CD14-positive monocyte (primary cell): ENCODE data around the gene HOXC13. TPM values are rescaled to one million over a fixed set of nuclear protein-coding genes. Genes with fewer than 3 reads are reported as not detected.

ENCODE experiments used
- DNase-seq, 3 donors: peaks; one replicate each; pipeline ENCODE4 v3.0.0-alpha.2; 2011 to 2022
- H2AFZ ChIP-seq: 2 replicates; pipeline ENCODE4 v1.6.0; 2012; ENCODE audit warnings: mild to moderate bottlenecking, low read depth, low read length, inconsistent platforms; ENCODE audit not compliant: insufficient read depth, poor library complexity, severe bottlenecking
- H3K27ac ChIP-seq, 2 donors: 1 replicate in 1 of 2; 2 replicates in 1 of 2; pipeline ENCODE4 v1.5.1; 2012 to 2013; ENCODE audit warnings: low read length in 2 of 2, control low read depth in 1 of 2, inconsistent platforms in 1 of 2, low read depth in 1 of 2, mild to moderate bottlenecking in 1 of 2
- H3K27me3 ChIP-seq, 2 donors: one replicate each; pipeline versions ENCODE4 v1.6.0 to v1.6.1; 2011 to 2013; ENCODE audit warnings: low read length in 2 of 2; ENCODE audit not compliant: control insufficient read depth in 2 of 2, insufficient read depth in 2 of 2
- H3K36me3 ChIP-seq, 2 donors: replicated peaks in 1 of 2; 1 replicate in 1 of 2; 2 replicates in 1 of 2; pipeline versions ENCODE4 v1.5.1 to v1.6.1; 2012 to 2013; ENCODE audit warnings: low read length in 2 of 2, control low read depth in 1 of 2, inconsistent platforms in 1 of 2, mild to moderate bottlenecking in 1 of 2; ENCODE audit not compliant: insufficient read depth in 2 of 2, control insufficient read depth in 1 of 2
- H3K4me1 ChIP-seq, 2 donors: 1 replicate in 1 of 2; 2 replicates in 1 of 2; pipeline versions ENCODE4 v1.5.1 to v1.6.1; 2012 to 2013; ENCODE audit warnings: low read length in 2 of 2, control low read depth in 1 of 2, inconsistent platforms in 1 of 2, mild to moderate bottlenecking in 1 of 2, moderate library complexity in 1 of 2; ENCODE audit not compliant: insufficient read depth in 2 of 2, control insufficient read depth in 1 of 2
- H3K4me2 ChIP-seq: replicated peaks from 2 replicates; pipeline ENCODE3; 2012; ENCODE audit warnings: low read length, moderate library complexity, mild to moderate bottlenecking; ENCODE audit not compliant: poor library complexity, severe bottlenecking; ENCODE audit errors: extremely low read depth
- H3K4me3 ChIP-seq, 3 experiments: fragments of 200-600 bp in 1 of 3; sonication (generic) in 1 of 3; replicated peaks in 1 of 3; 1 replicate in 2 of 3; 2 replicates in 1 of 3; pipeline ENCODE4 v1.5.1; 2011 to 2013; ENCODE audit warnings: low read length in 3 of 3, mild to moderate bottlenecking in 3 of 3, control low read depth in 2 of 3, low read depth in 2 of 3, inconsistent platforms in 1 of 3, moderate library complexity in 1 of 3
- H3K79me2 ChIP-seq: 2 replicates; pipeline ENCODE4 v1.6.0; 2012; ENCODE audit warnings: mild to moderate bottlenecking, control low read depth, inconsistent platforms, low read length, moderate library complexity; ENCODE audit not compliant: insufficient read depth
- H3K9ac ChIP-seq: 2 replicates; pipeline ENCODE4 v1.6.0; 2017; ENCODE audit warnings: low read length, mild to moderate bottlenecking; ENCODE audit not compliant: insufficient read depth, poor library complexity, severe bottlenecking
- H3K9me3 ChIP-seq, 2 donors: replicated peaks in 1 of 2; 1 replicate in 1 of 2; 2 replicates in 1 of 2; pipeline versions ENCODE4 v1.5.1 to v1.6.1; 2012 to 2013; ENCODE audit warnings: low read length in 2 of 2, control low read depth in 1 of 2; ENCODE audit not compliant: control insufficient read depth in 1 of 2, insufficient read depth in 1 of 2
- H4K20me1 ChIP-seq: 2 replicates; pipeline ENCODE4 v1.6.0; 2012; ENCODE audit warnings: mild to moderate bottlenecking, low read length, control low read depth, moderate library complexity; ENCODE audit not compliant: insufficient read depth
- H3K27ac Mint-ChIP-seq, 7 donors: one replicate each; pipeline ENCODE4 v1.8.0; 2020; ENCODE audit warnings: mild to moderate bottlenecking in 7 of 7, mixed read lengths in 7 of 7, moderate library complexity in 6 of 7, inconsistent platforms in 2 of 7
- H3K27me3 Mint-ChIP-seq, 3 donors: one replicate each; pipeline ENCODE4 v1.8.0; 2021 to 2022; ENCODE audit warnings: low read depth in 3 of 3, mild to moderate bottlenecking in 3 of 3, mixed read lengths in 3 of 3, moderate library complexity in 3 of 3, inconsistent platforms in 1 of 3
- H3K36me3 Mint-ChIP-seq, 2 donors: one replicate each; pipeline ENCODE4 v1.8.0; 2020; ENCODE audit warnings: mixed read lengths in 2 of 2, inconsistent platforms in 1 of 2, mild to moderate bottlenecking in 1 of 2
- H3K4me1 Mint-ChIP-seq: one replicate; pipeline ENCODE4 v1.8.0; 2020; ENCODE audit warnings: mild to moderate bottlenecking, mixed read lengths
- H3K4me3 Mint-ChIP-seq, 2 donors: one replicate each; pipeline ENCODE4 v1.8.0; 2020; ENCODE audit warnings: mild to moderate bottlenecking in 2 of 2, mixed read lengths in 2 of 2, moderate library complexity in 1 of 2
- H3K9me3 Mint-ChIP-seq, 7 donors: one replicate each; pipeline ENCODE4 v1.8.0; 2020 to 2022; ENCODE audit warnings: mixed read lengths in 7 of 7, mild to moderate bottlenecking in 6 of 7, moderate library complexity in 6 of 7, inconsistent platforms in 2 of 7
- CTCF ChIP-seq: fragments of 200-600 bp; IDR thresholded peaks from one replicate; pipeline ENCODE4 v1.8.0; 2022; ENCODE audit warnings: antibody characterized with exemption, mild to moderate bottlenecking
- WGBS: methylation state at CpG from one replicate; pipeline ENCODE4 v1.1.5; 2013; ENCODE audit warnings: missing lambda C conversion rate; ENCODE audit not compliant: insufficient coverage; 5-methylcytosine and 5-hydroxymethylcytosine counted together
- intact Hi-C, 2 donors: fragments of 100-400 bp; cut with micrococcal nuclease; formaldehyde crosslinking; loops; one replicate each; pipeline versions ENCODE4 v1.15.0 to v1.15.1; 2023
- polyA plus RNA-seq, 3 donors: library from polyadenylated mRNA; depleted of rRNA in 1 of 3; unstranded in 2 of 3; stranded (reverse) in 1 of 3; fragments of 300-500 nt in 2 of 3; fragments of >200 nt in 1 of 3; fragmentation: Illumina TruSeq in 2 of 3; gene quantifications; 1 replicate in 2 of 3; 2 replicates in 1 of 3; pipeline ENCODE4 v1.2.3, GENCODE V29; 2012 to 2021

The HOXC13 gene
- polyA plus RNA-seq, 3 donors, result not detected

DNA sequence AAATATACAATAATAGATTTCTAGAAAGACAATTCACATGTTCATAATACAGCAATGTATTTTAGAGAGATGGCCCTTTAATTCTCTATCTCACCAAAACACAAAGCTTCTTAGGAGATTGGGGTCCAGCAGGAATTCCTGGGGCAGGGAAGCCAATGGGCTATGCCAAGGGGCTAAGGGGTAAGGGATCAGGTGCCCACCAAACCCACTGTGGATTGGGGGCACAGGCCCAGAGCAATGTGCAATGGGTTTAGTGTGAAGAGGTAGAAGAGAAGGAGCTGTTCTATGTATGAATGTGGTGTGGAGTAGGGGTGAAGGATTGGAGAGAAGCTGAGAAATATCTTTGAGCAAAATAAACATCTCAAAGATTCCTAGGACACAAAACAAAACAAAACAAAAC is 2.6 kb downstream of the HOXC13 start:
- H3K27me3 ChIP-seq, result peaks cover 90 to 97% of the 10 kb centered on the region in 2 donors
- H3K36me3 ChIP-seq, result no peaks in the 10 kb centered on the region
- no peak overlapping the region for H3K9ac ChIP-seq
- peaks cover 2 to 7% of the 10 kb centered on the region in 2 donors for H3K36me3 Mint-ChIP-seq
- H4K20me1 ChIP-seq, result no peaks in the 10 kb centered on the region
- TF ChIP-seq CTCF, result no peak
- H3K4me2 ChIP-seq, result no peak overlapping the region
- peak overlapping the region in 1 of 2 donors; percentile 59 for H3K4me3 Mint-ChIP-seq
- H3K27ac ChIP-seq, result no peak overlapping the region
- intact Hi-C loops, result no loop called here
- H3K9me3 ChIP-seq, result peaks cover 8 to 77% of the 10 kb centered on the region in 2 donors
- peaks cover 6 to 44% (median 30%) of the 10 kb centered on the region in 7 donors for H3K9me3 Mint-ChIP-seq
- no peaks in the 10 kb centered on the region for H3K79me2 ChIP-seq
- H2AFZ ChIP-seq, result no peak overlapping the region
- no peak overlapping the region for H3K27ac Mint-ChIP-seq
- H3K4me1 ChIP-seq, result no peaks in the 10 kb centered on the region
- peaks cover 94 to 97% (median 95%) of the 10 kb centered on the region in 3 donors for H3K27me3 Mint-ChIP-seq
- H3K4me3 ChIP-seq, result no peak overlapping the region
- DNase-seq, result no peak
- H3K4me1 Mint-ChIP-seq, result peaks cover 4% of the 10 kb centered on the region

- WGBS, result no CpG with 5 or more reads among the region's 5 CpGs
- Histone ChIP-seq H3K36me3 (no peaks in the 10 kb centered on the region), H3K4me3 (no peak overlapping the region), H3K4me2 (no peak overlapping the region), H4K20me1 (no peaks in the 10 kb centered on the region), H3K27me3 (peaks cover 89 to 97% of the 10 kb centered on the region in 2 donors), H3K9me3 (peaks cover 8 to 76% of the 10 kb centered on the region in 2 donors), H3K79me2 (no peaks in the 10 kb centered on the region), H3K27ac (no peak overlapping the region), H3K9ac (no peak overlapping the region), H3K4me1 (no peaks in the 10 kb centered on the region), H2AFZ (no peak overlapping the region)
- Mint-ChIP-seq H3K4me1 (peaks cover 4% of the 10 kb centered on the region), H3K9me3 (peaks cover 6 to 45% (median 30%) of the 10 kb centered on the region in 7 donors), H3K27ac (no peak overlapping the region), H3K27me3 (peaks cover 94 to 97% (median 95%) of the 10 kb centered on the region in 3 donors), H3K36me3 (peaks cover 2 to 7% of the 10 kb centered on the region in 2 donors), H3K4me3 (peak overlapping the region in 1 of 2 donors; percentile 59)
- intact Hi-C loops, result no loop called here
- no peak for TF ChIP-seq CTCF
- no peak for DNase-seq
Observed at GRCh38 chr12:53941750-53942149, 3.1 kb downstream of the HOXC13 start.
